NT2/D1 (cell line): ENCODE data around the gene CAMTA1.

Experiments used
- DNase-seq: peaks from one replicate; pipeline ENCODE4 v3.0.0-alpha.2; 2011; ENCODE audit warnings: low read depth, low spot score
- H3K27me3 ChIP-seq: 2 replicates; pipeline ENCODE4 v1.6.0; 2011; ENCODE audit warnings: mild to moderate bottlenecking; ENCODE audit not compliant: insufficient read length, insufficient read depth
- H3K36me3 ChIP-seq: 2 replicates; pipeline ENCODE4 v1.6.1; 2011; ENCODE audit warnings: mild to moderate bottlenecking, low read length, mixed read lengths; ENCODE audit not compliant: insufficient read depth, insufficient read length
- H3K4me1 ChIP-seq: 2 replicates; pipeline ENCODE4 v1.5.1; 2011; ENCODE audit not compliant: insufficient read depth, insufficient read length
- H3K4me3 ChIP-seq: 2 replicates; pipeline ENCODE4 v1.5.1; 2011; ENCODE audit warnings: low read depth; ENCODE audit not compliant: insufficient read length
- H3K9ac ChIP-seq: 2 replicates; pipeline ENCODE4 v1.6.0; 2011; ENCODE audit warnings: low read depth; ENCODE audit not compliant: insufficient read length
- H3K9me3 ChIP-seq: 2 replicates; pipeline ENCODE4 v1.5.1; 2011; ENCODE audit warnings: mild to moderate bottlenecking, low read length; ENCODE audit not compliant: insufficient read depth
- SUZ12 ChIP-seq: IDR thresholded peaks from 2 replicates; pipeline ENCODE4 v1.6.1; 2011; ENCODE audit not compliant: insufficient read length, insufficient read depth; ENCODE audit errors: extremely low read depth
- YY1 ChIP-seq: IDR thresholded peaks from 2 replicates; pipeline ENCODE4 v1.6.1; 2011; ENCODE audit not compliant: insufficient read length, insufficient read depth
- ZNF274 ChIP-seq: IDR thresholded peaks from 2 replicates; pipeline ENCODE4 v1.6.1; 2011; ENCODE audit warnings: mild to moderate bottlenecking, low read depth, low read length

Gene CAMTA1

DNA sequence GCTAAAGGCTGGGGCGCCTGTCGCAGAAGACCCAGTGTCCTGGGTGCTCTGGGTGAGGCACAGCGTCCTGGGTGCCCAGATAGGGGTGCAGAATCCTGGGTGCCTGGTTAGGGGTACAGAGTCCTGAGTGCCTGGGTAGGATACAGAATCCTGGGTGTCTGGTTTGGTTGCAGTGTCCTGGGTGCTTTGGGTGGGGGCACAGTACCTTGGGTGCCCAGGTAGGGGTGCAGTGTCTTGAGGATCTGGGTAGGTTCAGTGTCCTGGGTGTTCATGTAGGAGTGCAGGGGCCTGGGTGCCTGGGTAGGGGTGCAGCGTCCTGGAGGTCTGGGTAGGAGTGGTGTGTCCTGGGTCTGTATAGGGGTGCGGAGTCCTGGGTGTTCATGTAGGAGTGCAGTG lies 178.7 kb downstream of the CAMTA1 start:
- no peak overlapping the region for H3K4me3 ChIP-seq
- H3K9ac ChIP-seq, result peak overlapping the region; percentile 61
- H3K4me1 ChIP-seq, result peaks cover 11% of the 10 kb centered on the region
- no peaks in the 10 kb centered on the region for H3K9me3 ChIP-seq
- H3K36me3 ChIP-seq, result no peaks in the 10 kb centered on the region
- TF ChIP-seq SUZ12, result no peak
- TF ChIP-seq ZNF274, result no peak
- TF ChIP-seq YY1, result no peak
- no peak for DNase-seq
- H3K27me3 ChIP-seq, result no peaks in the 10 kb centered on the region

DNA sequence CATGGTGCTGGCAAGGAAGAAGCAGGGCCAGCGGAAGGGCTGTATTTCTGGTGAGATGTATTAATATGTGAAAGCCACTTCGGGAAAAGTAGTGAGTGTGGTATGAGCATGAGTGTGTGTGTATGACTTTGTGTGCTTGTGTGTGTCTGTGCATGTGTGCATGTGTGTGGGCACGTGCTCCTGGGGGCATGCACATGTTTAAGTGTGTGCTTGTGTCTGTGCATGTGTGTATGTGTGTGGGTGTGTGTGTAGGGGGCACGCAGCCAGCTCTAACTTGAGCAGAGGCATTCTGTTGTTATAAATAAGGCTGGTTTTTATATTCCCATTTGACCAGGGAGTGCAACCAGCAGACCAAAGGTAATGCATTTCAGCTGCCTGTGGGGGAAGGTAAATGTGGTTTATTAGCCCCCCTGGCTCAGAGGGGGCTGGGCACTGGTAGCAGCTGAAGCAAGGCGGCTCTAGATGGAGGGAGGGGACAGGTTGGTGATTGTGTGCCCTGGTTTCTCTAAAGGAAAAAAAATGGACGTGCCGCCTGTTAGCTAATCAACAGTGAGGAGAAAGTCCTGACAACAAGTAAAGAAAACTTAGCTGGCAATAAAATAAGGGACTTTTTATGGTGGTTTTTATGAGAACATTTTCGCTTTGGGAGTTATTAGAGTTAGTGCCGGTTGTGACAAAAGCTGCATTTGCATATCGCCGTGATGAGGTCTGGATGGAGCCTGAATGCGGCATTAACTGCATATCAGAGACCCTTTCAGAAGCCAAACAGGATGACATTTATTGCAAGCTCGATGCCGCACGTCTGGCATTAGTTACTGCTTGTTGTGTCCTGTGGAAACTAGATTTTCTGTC lies 180.1 kb downstream of the CAMTA1 start:
- no peaks in the 10 kb centered on the region for H3K27me3 ChIP-seq
- no peak for DNase-seq
- H3K4me3 ChIP-seq, result no peak overlapping the region
- H3K36me3 ChIP-seq, result no peaks in the 10 kb centered on the region
- H3K9me3 ChIP-seq, result no peaks in the 10 kb centered on the region
- TF ChIP-seq YY1, result no peak
- TF ChIP-seq ZNF274, result no peak
- TF ChIP-seq SUZ12, result no peak
- peaks cover 10% of the 10 kb centered on the region for H3K4me1 ChIP-seq
- H3K9ac ChIP-seq, result no peak overlapping the region

DNA sequence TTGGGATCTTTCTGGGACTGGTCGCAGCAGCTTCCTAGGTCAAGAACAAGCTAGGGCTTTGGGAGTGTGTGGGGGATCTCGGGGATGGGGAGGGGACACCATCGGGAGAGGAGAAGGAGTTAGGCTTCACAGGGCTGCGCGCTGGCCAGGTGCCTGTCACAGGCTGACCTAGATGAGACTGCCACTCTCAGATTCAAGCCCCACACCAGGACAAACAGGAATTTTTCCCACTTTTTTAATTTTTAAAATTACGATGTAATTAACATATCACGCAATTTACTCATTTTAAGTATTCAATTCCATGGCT lies 180.6 kb downstream of the CAMTA1 start:
- Histone ChIP-seq H3K27me3 (no peaks in the 10 kb centered on the region), H3K9ac (no peak overlapping the region), H3K9me3 (no peaks in the 10 kb centered on the region), H3K4me3 (no peak overlapping the region), H3K36me3 (no peaks in the 10 kb centered on the region), H3K4me1 (peaks cover 11% of the 10 kb centered on the region)
- TF ChIP-seq ZNF274, result no peak
- no peak for TF ChIP-seq YY1
- TF ChIP-seq SUZ12, result no peak
- no peak for DNase-seq

GRCh38 chr1:6966326-6966725 lies 181.1 kb downstream of the CAMTA1 start:
- H3K4me3 ChIP-seq, result no peak overlapping the region
- H3K4me1 ChIP-seq, result peaks cover 12% of the 10 kb centered on the region
- no peaks in the 10 kb centered on the region for H3K27me3 ChIP-seq
- H3K9me3 ChIP-seq, result no peaks in the 10 kb centered on the region
- H3K36me3 ChIP-seq, result no peaks in the 10 kb centered on the region
- no peak overlapping the region for H3K9ac ChIP-seq
- DNase-seq, result no peak
- no peak for TF ChIP-seq YY1
- TF ChIP-seq SUZ12, result no peak
- TF ChIP-seq ZNF274, result no peak

DNA sequence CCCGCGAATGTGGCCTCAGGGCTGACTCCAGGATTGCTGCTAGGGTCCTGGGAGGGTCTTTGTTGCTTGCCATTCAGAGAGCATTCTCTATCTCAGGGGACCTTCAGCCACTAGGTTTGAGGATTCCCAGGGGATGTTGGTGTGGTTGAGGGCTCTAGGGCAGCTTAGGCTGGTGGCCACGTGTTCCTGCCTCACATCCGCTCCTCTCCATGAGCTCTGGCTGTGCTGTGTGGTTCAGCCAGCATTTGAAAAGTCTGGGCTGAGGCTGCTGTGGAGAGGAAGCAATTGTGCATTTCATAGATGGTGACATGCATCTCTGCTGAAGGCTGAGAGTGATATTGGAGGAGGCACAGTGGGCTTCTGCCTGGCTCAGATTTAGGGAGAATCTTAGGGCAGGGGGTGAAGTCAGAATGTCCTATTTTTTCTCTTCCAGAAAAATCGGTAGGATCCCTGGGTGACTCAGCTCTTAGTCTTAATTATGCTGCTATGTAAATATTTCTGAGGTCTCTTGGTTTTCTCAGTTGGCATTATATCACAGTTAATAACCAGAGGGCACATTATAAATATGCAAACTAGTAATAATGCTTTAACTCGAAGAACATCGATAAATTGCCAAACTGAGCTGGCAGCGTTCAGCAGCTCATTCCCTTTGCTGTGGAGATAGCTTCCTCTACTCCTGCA lies 182.3 kb downstream of the CAMTA1 start:
- H3K27me3 ChIP-seq, result no peaks in the 10 kb centered on the region
- no peak for DNase-seq
- H3K9me3 ChIP-seq, result no peaks in the 10 kb centered on the region
- H3K4me1 ChIP-seq, result peaks cover 12% of the 10 kb centered on the region
- H3K4me3 ChIP-seq, result no peak overlapping the region
- H3K36me3 ChIP-seq, result no peaks in the 10 kb centered on the region
- H3K9ac ChIP-seq, result no peak overlapping the region
- no peak for TF ChIP-seq SUZ12
- no peak for TF ChIP-seq ZNF274
- no peak for TF ChIP-seq YY1

DNA sequence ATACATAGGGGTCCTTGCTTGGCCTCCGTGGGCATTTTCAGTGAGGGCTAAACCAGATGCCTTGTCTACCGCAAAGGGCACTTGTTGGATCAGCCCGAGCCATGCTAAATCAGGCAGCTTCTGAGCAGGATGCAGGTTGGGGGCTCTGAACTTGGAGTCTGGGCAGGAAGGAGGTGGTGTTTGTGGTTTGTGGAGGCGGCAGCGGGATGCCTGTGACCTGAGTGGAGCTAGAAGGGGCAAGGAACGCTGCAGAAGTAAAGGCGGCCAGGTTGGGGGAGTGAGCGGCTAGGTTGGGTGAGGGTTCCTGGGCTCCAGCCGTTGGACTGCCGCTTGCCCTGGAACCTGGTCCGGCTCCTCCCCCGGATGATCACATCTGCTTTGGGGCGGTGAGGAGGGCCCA lies 183.9 kb downstream of the CAMTA1 start:
- no peak for DNase-seq
- H3K27me3 ChIP-seq, result no peaks in the 10 kb centered on the region

GRCh38 chr1:6969762-6970161 lies 184.5 kb downstream of the CAMTA1 start:
- TF ChIP-seq SUZ12 (no peak), YY1 (no peak), ZNF274 (no peak)
- no peaks in the 10 kb centered on the region for H3K36me3 ChIP-seq
- no peaks in the 10 kb centered on the region for H3K27me3 ChIP-seq

More for the DNA sequence above, 183.9 kb downstream of the CAMTA1 start:
- Histone ChIP-seq H3K4me1 (peaks cover 12% of the 10 kb centered on the region), H3K4me3 (no peak overlapping the region), H3K9ac (no peak overlapping the region), H3K36me3 (no peaks in the 10 kb centered on the region), H3K9me3 (no peaks in the 10 kb centered on the region)
- TF ChIP-seq YY1 (no peak), ZNF274 (no peak), SUZ12 (no peak)

More at GRCh38 chr1:6969762-6970161, 184.5 kb downstream of the CAMTA1 start:
- peaks cover 12% of the 10 kb centered on the region for H3K4me1 ChIP-seq
- H3K9ac ChIP-seq, result no peak overlapping the region
- DNase-seq, result no peak
- no peaks in the 10 kb centered on the region for H3K9me3 ChIP-seq
- H3K4me3 ChIP-seq, result no peak overlapping the region
